HG02678 (cell line): ENCODE data around the gene TFEC.
"Not testable (repeated sequence)": the region's sequence is repeated elsewhere in the genome, so short reads cannot be mapped to it uniquely, and the experiment has no call there.

Experiments
- ATAC-seq: cut with Tn5 transposase; IDR thresholded peaks from one replicate; pipeline ENCODE4 v1.9.1; 2021; ENCODE audit warnings: mild to moderate bottlenecking, moderate library complexity; ENCODE audit not compliant: unreplicated experiment

TFEC gene

GRCh38 chr7:116030651-116031276, at the start of gene TFEC:
TFEC (minus strand) TSS chr7:116030763; CDS start chr7:115984441, 46,322 bp downstream.
- ATAC-seq, result no peak

- ATAC-seq, result no peak
Observed at GRCh38 chr7:116075351-116076145, 45.0 kb upstream of the TFEC start.

- no peak for ATAC-seq
Observed at GRCh38 chr7:116071629-116072028, 41.1 kb upstream of the TFEC start.

- no peak for ATAC-seq
Observed at GRCh38 chr7:116064179-116064578, 33.6 kb upstream of the TFEC start.

GRCh38 chr7:116062666-116063065, 32.1 kb upstream of the TFEC start:
- ATAC-seq, result no peak

- no peak for ATAC-seq
Observed at GRCh38 chr7:116052006-116052405, 21.4 kb upstream of the TFEC start.

GRCh38 chr7:116047261-116047660, 16.7 kb upstream of the TFEC start:
- not testable (repeated sequence) for ATAC-seq

GRCh38 chr7:116045532-116045931, 15.0 kb upstream of the TFEC start:
- no peak for ATAC-seq

- peak; percentile 84 for ATAC-seq
Observed at GRCh38 chr7:116041615-116042014, 11.1 kb upstream of the TFEC start.

GRCh38 chr7:116037401-116037800, 6.8 kb upstream of the TFEC start:
- no peak for ATAC-seq

- ATAC-seq, result no peak
Observed at GRCh38 chr7:116034411-116034810, 3.8 kb upstream of the TFEC start.

- no peak for ATAC-seq
Observed at GRCh38 chr7:116032886-116033285, 2.3 kb upstream of the TFEC start.

GRCh38 chr7:116028787-116029186, 1.8 kb downstream of the TFEC start:
- ATAC-seq, result peak; percentile 78

- no peak for ATAC-seq
Observed at GRCh38 chr7:116027786-116028185, 2.8 kb downstream of the TFEC start.

GRCh38 chr7:116024826-116025809, 5.4 kb downstream of the TFEC start:
- ATAC-seq, result no peak

GRCh38 chr7:116021237-116021636, 9.3 kb downstream of the TFEC start:
- no peak for ATAC-seq

GRCh38 chr7:116018731-116019130, 11.8 kb downstream of the TFEC start:
- no peak for ATAC-seq

- ATAC-seq, result no peak
Observed at GRCh38 chr7:116013675-116014074, 16.9 kb downstream of the TFEC start.

GRCh38 chr7:116011584-116011983, 19.0 kb downstream of the TFEC start:
- no peak for ATAC-seq

- not testable (repeated sequence) for ATAC-seq
Observed at GRCh38 chr7:116004762-116005161, 25.8 kb downstream of the TFEC start.

GRCh38 chr7:115997221-115997620, 33.3 kb downstream of the TFEC start:
- no peak for ATAC-seq
